Esophagus muscularis mucosa (tissue), 4 donors: ENCODE measurements around the gene DLK1.

Experiments
- CTCF ChIP-seq, 3 experiments: fragments of 200-600 bp in 2 of 3; fragments of 450-650 bp in 1 of 3; sonication (generic) in 2 of 3; IDR thresholded peaks; one replicate each; pipeline ENCODE4 v1.5.1; 2017 to 2019; ENCODE audit warnings: antibody characterized with exemption in 3 of 3, mild to moderate bottlenecking in 2 of 3, moderate library complexity in 1 of 3
- EP300 ChIP-seq: sonication (generic); formaldehyde crosslinking; IDR thresholded peaks from one replicate; pipeline ENCODE4 v1.6.1; 2017; ENCODE audit warnings: antibody characterized with exemption
- POLR2A ChIP-seq: fragments of 450-650 bp; IDR thresholded peaks from one replicate; pipeline ENCODE4 v1.6.1; 2017; ENCODE audit warnings: antibody characterized with exemption, moderate library complexity, mild to moderate bottlenecking, low read depth
- POLR2AphosphoS5 ChIP-seq, 2 donors: sonication (generic); formaldehyde crosslinking; IDR thresholded peaks; one replicate each; pipeline ENCODE4 v1.6.1; 2017; ENCODE audit warnings: antibody characterized with exemption in 2 of 2

GRCh38 chr14:100729982-100730381 is 3.3 kb downstream of the DLK1 start:
- TF ChIP-seq CTCF (IDR thresholded peaks at IDR 0.05): no peak
- TF ChIP-seq POLR2A: no peak
- TF ChIP-seq POLR2AphosphoS5 (IDR thresholded peaks at IDR 0.05): no peak
- TF ChIP-seq EP300: no peak
